ENCODE measurements around the gene FAM180B. TPM values are rescaled to one million over a fixed set of nuclear protein-coding genes. Genes with fewer than 3 reads are reported as not detected.

FAM180B gene
- total RNA-seq, 1 experiment from 2014 or later, result 0.28 TPM

DNA sequence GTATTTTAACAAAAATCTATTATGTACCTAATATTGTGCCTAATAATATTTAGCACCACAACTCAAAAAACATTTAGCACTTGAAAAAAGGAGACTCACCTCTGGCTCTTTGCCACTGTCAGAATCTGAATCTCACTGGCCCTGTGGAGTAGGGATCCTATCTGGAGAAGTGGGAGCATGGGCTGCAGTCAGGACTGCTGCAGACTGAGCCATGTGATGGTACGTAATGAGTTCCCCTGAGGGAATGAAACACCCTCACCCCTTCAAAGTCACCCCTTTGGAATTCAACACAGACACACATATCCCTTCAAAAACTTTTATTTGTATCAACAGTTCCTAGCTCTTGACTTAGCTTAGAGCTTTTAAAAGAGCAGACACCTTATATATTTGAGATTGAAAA lies 14.6 kb upstream of the FAM180B start (continued):
- TF ChIP-seq, protein P1, sequence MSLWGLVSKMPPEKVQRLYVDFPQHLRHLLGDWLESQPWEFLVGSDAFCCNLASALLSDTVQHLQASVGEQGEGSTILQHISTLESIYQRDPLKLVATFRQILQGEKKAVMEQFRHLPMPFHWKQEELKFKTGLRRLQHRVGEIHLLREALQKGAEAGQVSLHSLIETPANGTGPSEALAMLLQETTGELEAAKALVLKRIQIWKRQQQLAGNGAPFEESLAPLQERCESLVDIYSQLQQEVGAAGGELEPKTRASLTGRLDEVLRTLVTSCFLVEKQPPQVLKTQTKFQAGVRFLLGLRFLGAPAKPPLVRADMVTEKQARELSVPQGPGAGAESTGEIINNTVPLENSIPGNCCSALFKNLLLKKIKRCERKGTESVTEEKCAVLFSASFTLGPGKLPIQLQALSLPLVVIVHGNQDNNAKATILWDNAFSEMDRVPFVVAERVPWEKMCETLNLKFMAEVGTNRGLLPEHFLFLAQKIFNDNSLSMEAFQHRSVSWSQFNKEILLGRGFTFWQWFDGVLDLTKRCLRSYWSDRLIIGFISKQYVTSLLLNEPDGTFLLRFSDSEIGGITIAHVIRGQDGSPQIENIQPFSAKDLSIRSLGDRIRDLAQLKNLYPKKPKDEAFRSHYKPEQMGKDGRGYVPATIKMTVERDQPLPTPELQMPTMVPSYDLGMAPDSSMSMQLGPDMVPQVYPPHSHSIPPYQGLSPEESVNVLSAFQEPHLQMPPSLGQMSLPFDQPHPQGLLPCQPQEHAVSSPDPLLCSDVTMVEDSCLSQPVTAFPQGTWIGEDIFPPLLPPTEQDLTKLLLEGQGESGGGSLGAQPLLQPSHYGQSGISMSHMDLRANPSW (CRISPR knock-in tag; conservative IDR thresholded peaks at IDR 0.05; ENCODE audit: low read depth), result no peak
- TF ChIP-seq ZNF396 (CRISPR knock-in tag; IDR thresholded peaks at IDR 0.05; ENCODE audit: borderline replicate concordance), result no peak
- TF ChIP-seq ZMAT4 (CRISPR knock-in tag; IDR thresholded peaks at IDR 0.05), result no peak
- no peak for TF ChIP-seq CBFB (CRISPR knock-in tag; IDR thresholded peaks at IDR 0.05; ENCODE audit: low read depth)
- TF ChIP-seq ZBTB21 (CRISPR knock-in tag; IDR thresholded peaks at IDR 0.05; ENCODE audit: borderline replicate concordance), result no peak

DNA sequence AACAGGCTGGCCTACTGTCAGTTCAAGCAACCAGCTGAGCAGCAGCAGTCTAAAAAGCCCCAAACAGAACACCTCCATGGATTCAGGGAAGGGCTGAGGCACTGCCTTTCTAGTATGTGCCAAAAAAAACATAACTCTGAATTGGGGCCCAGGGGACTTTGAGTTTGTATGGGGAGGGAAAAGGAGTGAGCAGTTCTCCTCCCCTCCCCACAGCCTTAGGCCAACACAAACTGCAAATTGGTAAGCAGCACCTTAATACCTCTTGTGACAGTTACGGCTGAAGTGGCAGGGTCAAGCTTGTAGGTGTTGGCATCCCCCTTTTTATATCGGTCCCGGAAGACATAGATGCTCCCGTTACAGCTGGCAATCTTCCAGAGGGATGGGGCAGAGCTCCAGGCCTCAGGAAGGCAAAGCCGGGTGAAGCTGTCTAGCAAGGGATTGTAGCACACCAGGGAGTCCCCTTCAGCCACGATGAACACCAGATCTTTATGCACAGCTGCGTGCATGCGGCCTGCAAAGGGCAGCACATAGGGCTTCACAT lies 13.7 kb upstream of the FAM180B start:
- no peak for DNase-seq (ENCODE audit: low spot score)
- Mint-ChIP-seq H3K36me3 (peaks cover 67% of the 10 kb centered on the region), H3K4me1 (peaks cover 8% of the 10 kb centered on the region), H3K27ac (no peak overlapping the region), H3K4me3 (no peak overlapping the region), H3K9me3 (no peaks in the 10 kb centered on the region), H3K27me3 (ENCODE audit: low read depth) (no peaks in the 10 kb centered on the region)
- TF ChIP-seq ATF3 (CRISPR knock-in tag; conservative IDR thresholded peaks at IDR 0.05) (no peak), FOXP1 (CRISPR knock-in tag; IDR thresholded peaks at IDR 0.05; ENCODE audit: borderline replicate concordance) (no peak), SOX15 (CRISPR knock-in tag; IDR thresholded peaks at IDR 0.05) (no peak), MXD4 (CRISPR knock-in tag; IDR thresholded peaks at IDR 0.05; ENCODE audit: borderline replicate concordance) (no peak), RELA (CRISPR knock-in tag; IDR thresholded peaks at IDR 0.05; ENCODE audit: borderline replicate concordance) (no peak), EMX1 (CRISPR knock-in tag; IDR thresholded peaks at IDR 0.05) (no peak), GRHL2 (CRISPR knock-in tag; IDR thresholded peaks at IDR 0.05; ENCODE audit: insufficient replicate concordance, severe bottlenecking) (no peak)
- TF ChIP-seq, protein P2, sequence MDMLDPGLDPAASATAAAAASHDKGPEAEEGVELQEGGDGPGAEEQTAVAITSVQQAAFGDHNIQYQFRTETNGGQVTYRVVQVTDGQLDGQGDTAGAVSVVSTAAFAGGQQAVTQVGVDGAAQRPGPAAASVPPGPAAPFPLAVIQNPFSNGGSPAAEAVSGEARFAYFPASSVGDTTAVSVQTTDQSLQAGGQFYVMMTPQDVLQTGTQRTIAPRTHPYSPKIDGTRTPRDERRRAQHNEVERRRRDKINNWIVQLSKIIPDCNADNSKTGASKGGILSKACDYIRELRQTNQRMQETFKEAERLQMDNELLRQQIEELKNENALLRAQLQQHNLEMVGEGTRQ (CRISPR knock-in tag; IDR thresholded peaks at IDR 0.05), result no peak
- POLR2A ChIA-PET, result interaction anchor here (0.6 kb wide), 1 partner anchor 36 kb away, joined by 7 read pairs; no protein-coding TSS in a partner anchor
- CTCF ChIA-PET, result no interaction called here
- no peak for ATAC-seq

DNA sequence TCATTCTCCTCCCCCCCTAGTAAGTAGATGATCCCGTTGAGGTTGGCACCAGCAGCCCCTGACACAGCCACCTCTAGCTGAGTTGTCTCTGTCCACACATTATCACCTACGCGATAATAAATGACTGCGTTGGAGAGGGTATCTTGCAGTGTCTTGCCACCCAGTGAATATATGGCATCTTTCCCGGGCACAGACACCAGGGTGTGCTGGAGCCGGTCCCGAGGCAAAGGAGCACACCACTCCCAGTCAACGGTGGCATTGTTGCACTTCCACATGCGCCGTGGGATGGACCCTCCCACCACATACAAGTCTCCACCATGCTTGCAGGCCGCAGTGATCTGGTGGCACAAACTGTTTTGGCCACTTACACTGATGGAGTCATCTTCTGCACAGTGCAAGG lies 13.2 kb upstream of the FAM180B start:
- CTCF ChIA-PET, result no interaction called here
- H3K4me1 Mint-ChIP-seq, result peaks cover 12% of the 10 kb centered on the region
- H3K27me3 Mint-ChIP-seq (ENCODE audit: low read depth), result no peaks in the 10 kb centered on the region
- POLR2A ChIA-PET, result no interaction called here
- H3K9me3 Mint-ChIP-seq, result no peaks in the 10 kb centered on the region
- H3K4me3 Mint-ChIP-seq, result no peak overlapping the region
- peaks cover 67% of the 10 kb centered on the region for H3K36me3 Mint-ChIP-seq
- DNase-seq (ENCODE audit: low spot score) (no peak), ATAC-seq (no peak)
- TF ChIP-seq NFYB (CRISPR knock-in tag; conservative IDR thresholded peaks at IDR 0.05; ENCODE audit: low read depth) (no peak), PREB (CRISPR knock-in tag; IDR thresholded peaks at IDR 0.05; ENCODE audit: borderline replicate concordance) (no peak), ZNF121 (CRISPR knock-in tag; IDR thresholded peaks at IDR 0.05) (no peak), PRRX2 (CRISPR knock-in tag; IDR thresholded peaks at IDR 0.05) (no peak), ZNF532 (CRISPR knock-in tag; IDR thresholded peaks at IDR 0.05; ENCODE audit: borderline replicate concordance) (no peak), KAT7 (CRISPR knock-in tag; IDR thresholded peaks at IDR 0.05; ENCODE audit: borderline replicate concordance) (no peak)
- H3K27ac Mint-ChIP-seq, result no peak overlapping the region

Measured in WTC11 (cell line).